ENCODE data around the gene PROZ.

The PROZ gene

DNA sequence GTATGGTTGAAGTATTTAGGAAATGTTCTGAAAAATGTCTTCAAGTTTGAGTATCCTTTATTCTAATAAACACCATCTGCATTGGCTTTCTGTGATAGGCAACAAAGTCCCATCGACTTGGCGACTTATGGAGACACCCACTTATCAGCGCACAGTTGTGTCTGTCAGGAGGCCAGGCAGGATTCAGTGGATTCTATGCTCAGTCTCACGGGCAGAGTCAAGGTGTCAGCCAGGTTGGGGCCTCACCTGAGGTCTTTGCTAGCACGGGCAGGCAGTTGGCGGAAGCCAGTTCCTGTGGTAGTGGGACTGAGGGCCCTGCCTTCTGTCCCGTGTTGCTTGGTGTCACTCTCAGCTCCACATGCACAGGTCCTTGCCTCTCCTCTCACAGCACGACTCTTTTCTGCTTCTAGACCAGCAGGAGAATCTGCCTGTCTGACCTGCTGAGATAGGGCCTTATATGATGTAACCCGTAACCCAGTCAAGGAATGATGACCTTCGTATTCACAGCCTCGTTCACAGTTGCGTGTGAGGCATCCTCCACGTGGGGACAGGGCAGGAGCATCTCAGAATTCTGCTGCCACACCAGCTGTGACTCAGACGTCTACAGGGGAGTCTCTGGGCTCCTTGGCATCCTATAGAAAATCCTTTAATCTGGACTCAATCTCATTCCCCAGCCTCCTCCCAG is 61.0 kb downstream of the PROZ start:
- no peak for TF ChIP-seq GATA2 (IDR thresholded peaks at IDR 0.05; ENCODE audit: low read depth, low read length)
- TF ChIP-seq GATA3 (IDR thresholded peaks at IDR 0.05; ENCODE audit: low read depth, low read length), result no peak

DNA sequence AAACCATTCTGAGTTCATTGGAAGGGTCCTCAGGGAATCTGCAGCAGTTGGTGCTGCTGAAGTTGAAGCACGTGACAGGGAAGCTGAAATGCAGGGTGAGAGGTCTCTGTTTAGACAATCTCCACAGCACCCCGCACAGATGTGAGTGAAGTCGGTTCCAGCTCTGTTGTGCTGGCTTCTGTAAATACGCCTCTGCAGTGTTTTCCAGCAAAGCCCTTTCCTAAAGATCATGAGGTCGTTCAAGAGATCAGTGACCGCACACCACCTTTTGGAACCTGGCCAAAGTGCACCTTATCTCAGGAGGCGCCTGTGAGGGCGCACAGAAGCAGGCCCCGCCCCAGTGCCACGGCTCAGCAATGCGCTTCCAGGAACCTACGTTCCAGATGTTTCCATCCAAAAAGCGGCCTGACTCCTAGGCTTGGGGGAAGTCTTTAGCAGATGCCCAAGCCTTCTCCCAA is 61.7 kb downstream of the PROZ start:
- TF ChIP-seq GATA3 (IDR thresholded peaks at IDR 0.05; ENCODE audit: low read depth, low read length), result no peak
- no peak for TF ChIP-seq GATA2 (IDR thresholded peaks at IDR 0.05; ENCODE audit: low read depth, low read length)

DNA sequence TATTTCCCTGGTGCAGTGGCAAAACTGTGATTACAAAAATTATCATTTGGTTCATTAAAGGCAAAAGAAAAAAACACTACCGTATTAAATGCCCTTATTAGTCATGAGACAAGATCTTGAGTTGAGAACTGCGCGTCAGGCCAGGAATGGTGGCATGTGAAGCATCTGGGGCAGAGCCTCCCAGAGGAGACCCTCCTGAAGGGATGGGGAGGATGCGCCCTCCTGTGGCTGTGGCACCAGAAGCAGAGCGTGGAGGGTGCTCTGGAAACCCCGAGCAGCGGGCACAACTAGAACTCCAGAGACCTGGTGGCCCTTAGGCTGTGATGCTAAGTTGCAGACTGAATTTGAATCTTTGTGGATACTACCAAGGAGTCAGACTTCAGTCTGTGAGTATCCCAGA is 62.4 kb downstream of the PROZ start:
- TF ChIP-seq GATA3 (IDR thresholded peaks at IDR 0.05; ENCODE audit: low read depth, low read length) (no peak), GATA2 (IDR thresholded peaks at IDR 0.05; ENCODE audit: low read depth, low read length) (no peak)
